Right atrium auricular region (tissue), 2 donors: ENCODE results near the gene CIT. TPM values are rescaled to one million over a fixed set of nuclear protein-coding genes. Genes with fewer than 3 reads are reported as not detected.

Experiments used
- DNase-seq: peaks from one replicate; pipeline ENCODE4 v3.0.0-alpha.2; 2019; ENCODE audit warnings: low spot score
- H3K27ac ChIP-seq, 2 donors: fragments of 200-600 bp; sonication (generic); 1 replicate in 1 of 2; 2 replicates in 1 of 2; pipeline ENCODE4 v1.5.1; 2016 to 2019
- H3K27me3 ChIP-seq, 2 donors: fragments of 200-600 bp; sonication (generic); one replicate each; pipeline versions ENCODE4 v1.5.1 to v1.6.0; 2017 to 2019
- H3K36me3 ChIP-seq: fragments of 200-600 bp; sonication (generic); one replicate; pipeline ENCODE4 v1.5.1; 2016
- H3K4me1 ChIP-seq, 2 donors: fragments of 200-600 bp; sonication (generic); one replicate each; pipeline versions ENCODE4 v1.5.1 to v1.6.0; 2017 to 2019
- H3K4me3 ChIP-seq, 2 donors: fragments of 200-600 bp; sonication (generic); 1 replicate in 1 of 2; 2 replicates in 1 of 2; pipeline ENCODE4 v1.5.1; 2017 to 2019; ENCODE audit warnings: mild to moderate bottlenecking in 1 of 2, moderate library complexity in 1 of 2
- H3K9me3 ChIP-seq, 2 donors: fragments of 200-600 bp; sonication (generic); one replicate each; pipeline ENCODE4 v1.5.1; 2019
- total RNA-seq, 2 donors: library from RNA; depleted of rRNA; stranded (reverse); fragments of >200 nt; gene quantifications; one replicate each; pipeline ENCODE4 v1.1.0, GENCODE V29; 2016
- TF ChIP-seq, protein P1 (sequence below), 2 donors: fragments of 200-600 bp; sonication (generic); IDR thresholded peaks; one replicate each; pipeline ENCODE4 v1.5.1; 2019; ENCODE audit warnings: antibody characterized with exemption in 2 of 2

Gene CIT
- total RNA-seq, 2 donors from 2014 or later, result 0.79 to 1.2 TPM

DNA sequence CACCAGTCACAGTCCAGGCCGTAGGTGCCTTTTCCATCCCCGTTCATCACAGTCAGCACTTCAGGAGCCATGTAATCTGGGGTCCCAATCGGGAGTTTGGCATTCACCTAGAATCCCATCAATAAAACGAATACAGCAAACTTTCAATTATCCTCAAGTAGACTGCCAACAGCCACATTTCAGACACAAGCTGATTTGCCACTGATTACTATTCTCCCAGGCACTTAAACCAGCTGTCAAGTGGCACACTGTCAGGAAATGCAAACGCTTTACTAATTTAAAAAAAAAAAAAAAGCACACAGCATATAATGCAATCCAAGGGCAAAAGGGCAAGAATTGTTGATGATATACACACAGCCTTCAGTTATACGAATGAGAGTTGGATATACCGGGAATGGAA is 51.9 kb downstream of the CIT start:
- H3K27me3 ChIP-seq, result no peaks in the 10 kb centered on the region
- TF ChIP-seq, protein P1, sequence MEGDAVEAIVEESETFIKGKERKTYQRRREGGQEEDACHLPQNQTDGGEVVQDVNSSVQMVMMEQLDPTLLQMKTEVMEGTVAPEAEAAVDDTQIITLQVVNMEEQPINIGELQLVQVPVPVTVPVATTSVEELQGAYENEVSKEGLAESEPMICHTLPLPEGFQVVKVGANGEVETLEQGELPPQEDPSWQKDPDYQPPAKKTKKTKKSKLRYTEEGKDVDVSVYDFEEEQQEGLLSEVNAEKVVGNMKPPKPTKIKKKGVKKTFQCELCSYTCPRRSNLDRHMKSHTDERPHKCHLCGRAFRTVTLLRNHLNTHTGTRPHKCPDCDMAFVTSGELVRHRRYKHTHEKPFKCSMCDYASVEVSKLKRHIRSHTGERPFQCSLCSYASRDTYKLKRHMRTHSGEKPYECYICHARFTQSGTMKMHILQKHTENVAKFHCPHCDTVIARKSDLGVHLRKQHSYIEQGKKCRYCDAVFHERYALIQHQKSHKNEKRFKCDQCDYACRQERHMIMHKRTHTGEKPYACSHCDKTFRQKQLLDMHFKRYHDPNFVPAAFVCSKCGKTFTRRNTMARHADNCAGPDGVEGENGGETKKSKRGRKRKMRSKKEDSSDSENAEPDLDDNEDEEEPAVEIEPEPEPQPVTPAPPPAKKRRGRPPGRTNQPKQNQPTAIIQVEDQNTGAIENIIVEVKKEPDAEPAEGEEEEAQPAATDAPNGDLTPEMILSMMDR (IDR thresholded peaks at IDR 0.05), result no peak

DNA sequence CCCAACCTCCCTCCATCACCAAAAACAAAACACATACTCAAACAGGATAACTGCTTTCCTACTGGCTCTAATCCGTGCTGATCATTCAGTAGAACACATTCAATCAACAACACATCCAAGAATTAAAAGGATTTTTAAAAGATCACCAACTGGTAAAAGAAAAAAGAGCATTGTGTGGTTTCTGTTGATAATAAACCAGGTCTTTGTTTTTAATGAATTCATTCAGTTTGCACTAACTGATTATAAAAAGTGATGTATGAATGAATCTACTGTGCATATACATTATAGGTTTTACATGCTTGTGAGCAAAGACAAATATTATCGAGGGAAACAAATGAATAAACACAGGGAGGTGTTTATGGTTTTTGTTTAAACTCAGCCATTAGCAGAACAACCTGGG is 55.1 kb downstream of the CIT start:
- Histone ChIP-seq H3K9me3 (no peaks in the 10 kb centered on the region), H3K36me3 (no peaks in the 10 kb centered on the region), H3K27ac (no peak overlapping the region), H3K4me1 (no peaks in the 10 kb centered on the region), H3K4me3 (no peak overlapping the region), H3K27me3 (no peaks in the 10 kb centered on the region)
- no peak for DNase-seq
- TF ChIP-seq, protein P1 (IDR thresholded peaks at IDR 0.05), result no peak

More for the DNA sequence above, 51.9 kb downstream of the CIT start:
- Histone ChIP-seq H3K9me3 (no peaks in the 10 kb centered on the region), H3K4me3 (no peak overlapping the region), H3K36me3 (no peaks in the 10 kb centered on the region), H3K27ac (no peak overlapping the region), H3K4me1 (no peaks in the 10 kb centered on the region)
- no peak for DNase-seq

DNA sequence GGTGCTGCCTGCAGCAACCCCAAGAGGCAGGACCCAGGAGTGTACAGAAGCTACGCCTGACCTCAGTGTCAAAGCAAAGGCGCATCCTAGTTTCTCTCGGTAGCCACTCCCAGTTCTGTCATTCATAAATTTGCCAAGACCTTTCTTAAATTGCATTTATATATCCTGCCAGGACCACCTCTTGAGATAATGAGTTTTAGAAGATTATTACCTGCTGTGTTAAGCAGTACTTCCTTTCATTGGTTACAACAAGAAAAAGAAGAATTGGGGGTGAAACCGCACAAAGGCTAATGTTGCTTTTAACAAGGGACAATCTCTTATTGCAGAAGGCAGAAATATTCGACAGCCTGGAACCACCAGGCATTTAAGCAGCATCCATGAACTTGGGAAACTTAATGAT is 57.8 kb downstream of the CIT start:
- H3K27me3 ChIP-seq, result no peaks in the 10 kb centered on the region
- DNase-seq, result no peak
- H3K9me3 ChIP-seq, result no peaks in the 10 kb centered on the region
- no peak overlapping the region for H3K27ac ChIP-seq
- TF ChIP-seq, protein P1 (IDR thresholded peaks at IDR 0.05), result no peak
- no peaks in the 10 kb centered on the region for H3K36me3 ChIP-seq
- H3K4me3 ChIP-seq, result no peak overlapping the region
- H3K4me1 ChIP-seq, result no peaks in the 10 kb centered on the region

DNA sequence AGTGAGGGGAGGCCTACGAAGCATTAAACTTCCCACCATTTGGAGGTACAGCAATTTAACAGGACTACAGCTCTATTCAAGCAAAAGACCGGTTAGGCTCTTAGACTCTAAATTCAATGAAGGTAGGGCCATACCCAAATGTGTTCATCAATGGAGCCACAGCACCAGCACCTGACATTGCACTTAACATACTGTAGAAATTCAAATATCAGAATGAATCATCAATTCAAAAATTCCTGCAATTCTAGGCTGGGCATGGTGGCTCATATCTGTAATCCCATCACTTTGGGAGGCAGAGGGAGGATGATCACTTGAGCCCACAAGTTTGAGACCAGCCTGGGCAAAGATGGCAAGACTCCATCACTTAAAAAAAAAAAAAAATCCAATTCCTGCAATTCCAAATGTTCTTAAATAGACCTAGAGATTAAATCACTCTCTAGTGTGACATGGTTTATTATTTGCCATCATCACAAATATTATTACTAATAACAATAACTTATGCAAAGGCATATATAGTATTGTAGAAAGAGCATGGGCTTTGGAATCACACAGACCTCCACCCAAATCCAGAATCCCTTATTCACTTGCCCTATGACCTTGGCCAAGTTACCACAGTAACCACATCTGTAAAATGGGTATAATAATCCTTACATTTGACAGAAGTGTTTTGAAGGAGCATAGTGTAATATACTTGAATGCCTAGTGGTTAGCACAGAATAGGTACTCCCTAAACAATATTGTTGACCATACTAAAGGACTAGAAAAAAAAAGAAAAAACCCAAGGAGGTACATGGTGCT is 59.4 kb downstream of the CIT start:
- TF ChIP-seq, protein P1 (IDR thresholded peaks at IDR 0.05), result no peak
- Histone ChIP-seq H3K27ac (no peak overlapping the region), H3K9me3 (no peaks in the 10 kb centered on the region), H3K4me1 (no peaks in the 10 kb centered on the region), H3K4me3 (no peak overlapping the region), H3K36me3 (no peaks in the 10 kb centered on the region), H3K27me3 (no peaks in the 10 kb centered on the region)
- no peak for DNase-seq

DNA sequence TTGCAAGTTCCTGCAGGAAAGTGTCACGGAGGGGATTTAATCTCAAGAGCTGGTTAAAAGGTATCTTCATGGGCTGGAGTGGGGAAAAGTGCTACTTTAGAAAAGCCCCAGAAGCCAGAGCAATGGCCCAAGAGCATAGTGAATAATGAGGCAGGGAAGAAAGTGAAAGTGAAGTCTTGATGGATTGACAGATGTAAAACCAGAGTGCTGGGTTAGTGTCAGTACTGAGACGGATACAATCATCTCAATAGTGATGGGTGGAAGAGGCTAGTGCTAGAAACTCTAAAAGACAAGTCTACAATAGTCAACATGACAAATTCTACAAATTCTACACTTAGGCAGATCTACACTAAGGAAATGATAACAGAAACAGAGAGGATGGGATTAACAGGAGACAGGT is 68.1 kb downstream of the CIT start:
- Histone ChIP-seq H3K4me3 (no peak overlapping the region), H3K9me3 (no peaks in the 10 kb centered on the region), H3K27ac (no peak overlapping the region), H3K4me1 (peaks cover 0 to 7% of the 10 kb centered on the region in 2 donors), H3K36me3 (no peaks in the 10 kb centered on the region), H3K27me3 (no peaks in the 10 kb centered on the region)
- TF ChIP-seq, protein P1 (IDR thresholded peaks at IDR 0.05), result no peak
- no peak for DNase-seq

DNA sequence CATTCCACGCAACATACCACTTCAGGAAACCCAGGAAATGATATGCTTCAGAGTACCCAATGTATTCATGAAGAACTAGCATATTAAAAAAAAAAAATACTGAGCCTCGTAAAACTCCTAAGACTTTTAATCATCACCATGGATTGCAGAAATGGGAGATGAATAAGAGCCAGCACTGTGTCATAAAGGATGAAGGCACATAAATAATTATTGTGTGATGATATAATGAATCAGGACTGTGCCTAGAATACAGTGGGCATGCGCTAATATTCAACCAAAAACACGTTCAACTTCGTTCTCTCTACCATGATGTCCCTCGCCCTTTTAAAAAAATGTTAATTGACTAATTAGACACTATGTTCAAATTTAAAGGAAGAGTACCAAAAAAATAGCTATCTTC is 68.7 kb downstream of the CIT start:
- Histone ChIP-seq H3K4me1 (peaks cover 0 to 13% of the 10 kb centered on the region in 2 donors), H3K27me3 (no peaks in the 10 kb centered on the region), H3K27ac (no peak overlapping the region), H3K4me3 (no peak overlapping the region), H3K9me3 (no peaks in the 10 kb centered on the region), H3K36me3 (no peaks in the 10 kb centered on the region)
- TF ChIP-seq, protein P1 (IDR thresholded peaks at IDR 0.05), result no peak
- no peak for DNase-seq
